IPS-15b (cell line): ENCODE results near the gene LSM14B.

Experiments
- H3K27me3 ChIP-seq: one replicate; pipeline ENCODE4 v1.6.1; 2013; ENCODE audit warnings: low read length; ENCODE audit not compliant: control insufficient read depth, insufficient read depth
- H3K36me3 ChIP-seq: one replicate; pipeline ENCODE4 v1.6.1; 2013; ENCODE audit warnings: low read length; ENCODE audit not compliant: control insufficient read depth, insufficient read depth
- H3K4me1 ChIP-seq: one replicate; pipeline ENCODE4 v1.6.1; 2013; ENCODE audit warnings: mild to moderate bottlenecking, low read length; ENCODE audit not compliant: control insufficient read depth, insufficient read depth
- H3K4me3 ChIP-seq: one replicate; pipeline ENCODE4 v1.5.1; 2013; ENCODE audit warnings: low read depth, low read length
- H3K9ac ChIP-seq: one replicate; pipeline ENCODE4 v1.6.1; 2013; ENCODE audit warnings: low read depth, mild to moderate bottlenecking, low read length
- H3K9me3 ChIP-seq: one replicate; pipeline ENCODE4 v1.6.1; 2013; ENCODE audit warnings: mild to moderate bottlenecking, low read length; ENCODE audit not compliant: control insufficient read depth, insufficient read depth

Gene LSM14B

GRCh38 chr20:62136283-62137091 is 14.2 kb downstream of the LSM14B start:
- H3K27me3 ChIP-seq = no peaks in the 10 kb centered on the region
- H3K4me1 ChIP-seq = peaks cover 2% of the 10 kb centered on the region
- no peak overlapping the region for H3K9ac ChIP-seq
- H3K36me3 ChIP-seq = peaks cover 81% of the 10 kb centered on the region
- no peaks in the 10 kb centered on the region for H3K9me3 ChIP-seq
- no peak overlapping the region for H3K4me3 ChIP-seq

DNA sequence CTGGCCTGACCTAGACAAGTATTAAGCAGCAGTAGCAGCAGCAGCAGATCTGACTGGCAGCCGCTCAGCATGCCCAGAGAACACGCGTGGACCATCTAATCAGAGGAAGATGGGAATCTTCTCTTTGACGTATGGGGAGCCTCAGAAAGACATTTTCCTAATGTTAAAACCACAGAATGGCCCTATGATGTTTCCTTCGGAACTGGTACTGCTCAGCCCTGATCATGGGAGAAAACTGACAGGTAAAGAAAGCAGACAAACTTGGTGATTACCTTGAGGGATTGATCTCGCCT is 14.8 kb downstream of the LSM14B start:
- Histone ChIP-seq H3K36me3 (peaks cover 75% of the 10 kb centered on the region), H3K9me3 (no peaks in the 10 kb centered on the region), H3K4me1 (peaks cover 4% of the 10 kb centered on the region), H3K27me3 (no peaks in the 10 kb centered on the region), H3K4me3 (no peak overlapping the region), H3K9ac (no peak overlapping the region)

- Histone ChIP-seq H3K9me3 (no peaks in the 10 kb centered on the region), H3K36me3 (peaks cover 69% of the 10 kb centered on the region), H3K4me1 (peaks cover 4% of the 10 kb centered on the region), H3K4me3 (no peak overlapping the region), H3K9ac (no peak overlapping the region), H3K27me3 (no peaks in the 10 kb centered on the region)
Observed at GRCh38 chr20:62137478-62138203, 15.4 kb downstream of the LSM14B start.

DNA sequence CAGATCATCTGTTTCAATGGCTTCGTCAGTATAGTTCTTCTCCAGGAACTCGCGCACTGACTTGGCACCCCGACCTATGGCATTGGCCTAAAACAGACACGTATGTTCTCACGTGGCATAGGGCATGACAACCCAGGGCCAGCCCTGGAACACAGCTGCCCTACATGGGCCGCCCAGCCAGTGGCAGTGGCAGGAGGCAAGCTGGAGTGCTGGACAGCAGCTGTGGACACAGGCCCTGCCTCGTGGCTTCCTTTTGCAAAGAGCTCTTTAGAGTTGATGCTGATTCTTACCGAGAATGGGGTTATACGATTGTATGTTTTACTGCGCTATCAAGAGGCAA is 15.9 kb downstream of the LSM14B start:
- Histone ChIP-seq H3K36me3 (peaks cover 64% of the 10 kb centered on the region), H3K4me1 (peaks cover 4% of the 10 kb centered on the region), H3K4me3 (no peak overlapping the region), H3K9ac (no peak overlapping the region), H3K9me3 (no peaks in the 10 kb centered on the region), H3K27me3 (no peaks in the 10 kb centered on the region)

GRCh38 chr20:62138912-62139311 is 16.6 kb downstream of the LSM14B start:
- Histone ChIP-seq H3K36me3 (peaks cover 58% of the 10 kb centered on the region), H3K4me1 (peaks cover 4% of the 10 kb centered on the region), H3K9ac (no peak overlapping the region), H3K9me3 (no peaks in the 10 kb centered on the region), H3K4me3 (no peak overlapping the region), H3K27me3 (no peaks in the 10 kb centered on the region)

DNA sequence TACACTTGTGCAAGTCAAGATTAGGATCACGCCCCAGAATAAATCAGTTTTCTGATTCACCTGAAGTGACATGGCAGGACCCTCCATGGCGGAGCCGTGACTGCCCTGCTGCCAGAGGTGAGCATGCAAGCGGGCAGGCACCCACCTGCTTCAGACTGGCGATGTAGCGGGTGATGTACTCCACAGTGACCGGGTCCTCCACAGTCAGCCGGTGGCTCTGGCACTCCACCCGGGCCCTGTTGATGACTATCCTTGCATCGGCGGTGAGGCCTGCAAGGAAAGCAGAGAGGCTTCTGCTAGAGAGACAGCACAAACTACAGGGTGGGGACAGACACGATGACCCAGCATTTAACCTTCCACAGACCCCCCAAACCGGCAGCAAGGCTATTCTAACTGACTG is 17.4 kb downstream of the LSM14B start:
- Histone ChIP-seq H3K9me3 (no peaks in the 10 kb centered on the region), H3K4me1 (peaks cover 4% of the 10 kb centered on the region), H3K9ac (no peak overlapping the region), H3K36me3 (peaks cover 54% of the 10 kb centered on the region), H3K4me3 (no peak overlapping the region), H3K27me3 (no peaks in the 10 kb centered on the region)

GRCh38 chr20:62141043-62141396 is 18.7 kb downstream of the LSM14B start:
- peak overlapping the region; percentile 62 for H3K4me3 ChIP-seq
- peaks cover 4% of the 10 kb centered on the region for H3K4me1 ChIP-seq
- peaks cover 46% of the 10 kb centered on the region for H3K36me3 ChIP-seq
- H3K9ac ChIP-seq = peak overlapping the region; percentile 30
- no peaks in the 10 kb centered on the region for H3K9me3 ChIP-seq
- H3K27me3 ChIP-seq = no peaks in the 10 kb centered on the region

DNA sequence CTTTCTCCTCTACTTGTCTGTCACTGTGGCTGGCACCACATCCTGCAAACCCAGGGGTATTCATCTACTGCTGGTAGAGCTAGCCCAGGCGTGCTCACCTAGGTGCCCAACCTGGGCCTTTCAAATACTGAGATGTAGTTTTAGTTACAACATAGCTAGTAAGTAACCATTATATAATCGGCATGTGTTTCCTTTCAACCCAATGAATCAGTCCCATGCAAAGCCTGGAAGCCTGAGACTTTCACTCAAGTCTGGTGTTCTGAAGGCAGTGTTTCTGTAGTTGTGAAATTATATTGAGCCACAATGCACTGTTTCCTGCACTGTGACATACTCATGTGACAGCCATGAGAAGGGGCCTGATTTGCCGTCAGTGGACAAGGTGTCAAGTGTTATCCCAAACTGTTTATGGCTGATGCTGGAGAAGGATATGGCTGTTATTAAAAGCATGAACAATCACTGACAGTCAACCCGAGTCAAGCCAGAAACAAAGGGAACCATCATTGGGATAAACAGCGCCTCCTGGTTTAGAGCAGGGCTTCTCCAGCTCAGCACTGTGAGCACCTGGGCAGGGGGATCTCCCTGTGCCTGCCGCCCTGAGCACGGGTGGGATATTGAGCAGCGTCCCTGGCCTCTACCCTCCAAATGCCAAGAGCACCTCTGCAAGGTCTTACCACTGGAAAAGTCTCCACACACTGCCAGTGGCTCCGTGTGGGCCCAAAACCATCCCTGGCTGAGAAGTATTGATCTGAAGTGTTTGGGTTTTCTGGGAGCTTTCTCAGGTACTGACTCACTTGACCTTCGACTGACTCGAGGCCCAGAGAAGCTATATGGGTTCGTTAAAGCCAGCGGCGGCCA is 19.3 kb downstream of the LSM14B start:
- peak overlapping the region; percentile 63 for H3K9ac ChIP-seq
- peaks cover 45% of the 10 kb centered on the region for H3K36me3 ChIP-seq
- no peaks in the 10 kb centered on the region for H3K27me3 ChIP-seq
- H3K9me3 ChIP-seq = no peaks in the 10 kb centered on the region
- peaks cover 4% of the 10 kb centered on the region for H3K4me1 ChIP-seq
- peak overlapping the region; percentile 62 for H3K4me3 ChIP-seq

DNA sequence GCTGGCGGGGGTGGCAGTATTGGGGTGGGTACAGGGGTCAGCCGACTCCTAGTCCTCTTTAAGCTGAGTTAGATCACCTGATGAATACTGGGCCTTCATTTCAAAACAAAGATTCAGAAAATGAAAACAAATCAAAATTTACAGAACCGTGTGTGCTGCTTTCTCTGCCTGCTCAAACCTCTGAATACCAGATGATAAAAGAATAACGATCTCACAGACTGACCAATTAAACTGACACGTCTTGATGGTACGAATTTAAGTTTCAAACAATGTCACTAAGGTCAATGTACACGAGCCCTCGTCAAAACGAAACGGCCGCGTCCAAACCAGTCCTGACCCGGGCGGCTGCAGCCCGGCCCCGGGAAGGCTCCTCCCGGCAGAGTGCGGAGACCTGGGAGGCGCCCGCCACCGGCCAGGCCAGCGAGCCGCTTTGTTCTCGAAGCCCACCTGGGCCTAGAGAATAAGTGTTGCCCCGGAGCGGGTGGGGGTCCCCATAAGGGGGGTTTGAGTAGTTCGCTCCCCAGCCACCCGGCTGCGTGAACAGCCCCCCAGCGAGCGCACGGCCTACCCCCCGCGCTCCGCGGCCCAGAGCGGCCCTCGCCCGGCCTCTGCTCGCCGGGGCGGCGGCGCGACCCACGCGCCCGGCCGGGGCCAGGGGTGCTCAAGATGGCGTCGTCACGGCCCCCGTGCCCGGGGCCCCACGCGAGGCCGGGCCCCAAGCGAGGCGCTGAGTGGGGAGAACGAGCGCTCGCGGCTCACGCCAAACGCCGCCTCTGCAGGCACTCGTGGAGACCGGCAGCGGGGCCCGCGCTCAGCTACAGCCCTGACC is 20.2 kb downstream of the LSM14B start:
- Histone ChIP-seq H3K9me3 (no peaks in the 10 kb centered on the region), H3K9ac (peak overlapping the region; percentile 29), H3K27me3 (no peaks in the 10 kb centered on the region), H3K36me3 (peaks cover 39% of the 10 kb centered on the region), H3K4me3 (peak overlapping the region; percentile 62), H3K4me1 (peaks cover 4% of the 10 kb centered on the region)

- peaks cover 31% of the 10 kb centered on the region for H3K36me3 ChIP-seq
- no peaks in the 10 kb centered on the region for H3K27me3 ChIP-seq
Observed at GRCh38 chr20:62143081-62143956, 21.0 kb downstream of the LSM14B start, which contains the start of the genes PSMA7 and SS18L1. Gene PSMA7, minus strand, starts transcription at chr20:62143394. Its CDS starts 91 bp downstream, at chr20:62143303. Gene SS18L1, plus strand, starts transcription at chr20:62143769. Its CDS starts 52 bp downstream, at chr20:62143821.

More at GRCh38 chr20:62143081-62143956, 21.0 kb downstream of the LSM14B start, which contains the start of the genes PSMA7 and SS18L1:
- Histone ChIP-seq H3K4me1 (peaks cover 4% of the 10 kb centered on the region), H3K4me3 (peak within 1 kb of the TSS; percentile 63), H3K9ac (peak within 1 kb of the TSS; percentile 65), H3K9me3 (no peaks in the 10 kb centered on the region)
